K562 (cell line): ENCODE results near the gene PTAFR. TPM values are rescaled to one million over a fixed set of nuclear protein-coding genes. Genes with fewer than 3 reads are reported as not detected.

Experiments used
- AFF1 ChIP-seq, 2 experiments: fragments of 450-650 bp; IDR thresholded peaks; 2 replicates each; pipeline ENCODE4 v1.6.1; 2018; ENCODE audit warnings: mild to moderate bottlenecking in 2 of 2, low read depth in 1 of 2; ENCODE audit not compliant: partially characterized antibody in 2 of 2
- ATF2 ChIP-seq: sonication (generic); formaldehyde crosslinking; IDR thresholded peaks from 2 replicates; pipeline ENCODE4 v1.8.1; 2022; ENCODE audit warnings: missing genetic modification reagents
- E2F5 ChIP-seq: sonication (generic); formaldehyde crosslinking; IDR thresholded peaks from 2 replicates; pipeline ENCODE4 v1.8.0; 2022; ENCODE audit warnings: mild to moderate bottlenecking, missing genetic modification reagents
- ETV1 ChIP-seq: fragments of 450-650 bp; conservative IDR thresholded peaks from 2 replicates; pipeline ENCODE4 v1.6.1; 2016; ENCODE audit warnings: missing genetic modification characterization, control low read depth, low read depth, missing compliant biosample characterization
- KDM4B ChIP-seq, 2 experiments: fragments of 450-650 bp in 1 of 2; sonication (generic) in 1 of 2; IDR thresholded peaks; 2 replicates each; pipeline ENCODE4 v1.6.1; 2016 to 2017; ENCODE audit warnings: borderline replicate concordance in 2 of 2, antibody characterized with exemption in 1 of 2, low read depth in 1 of 2, mild to moderate bottlenecking in 1 of 2
- TBL1XR1 ChIP-seq, 2 experiments: IDR thresholded peaks; 2 replicates each; pipeline ENCODE4 v1.6.1; 2012; ENCODE audit warnings: improper control_type of control experiment in 2 of 2, low read length in 2 of 2, mild to moderate bottlenecking in 1 of 2
- TCF7 ChIP-seq: sonication (generic); IDR thresholded peaks from 2 replicates; pipeline ENCODE4 v1.6.1; 2016; ENCODE audit warnings: antibody characterized with exemption, borderline replicate concordance
- ZBTB40 ChIP-seq, 2 experiments: fragments of 450-650 bp in 1 of 2; sonication (generic) in 1 of 2; formaldehyde crosslinking in 1 of 2; IDR thresholded peaks; 2 replicates each; pipeline versions ENCODE4 v1.7.1 to v1.9.0; 2016 to 2022; ENCODE audit warnings: inconsistent platforms in 1 of 2, mild to moderate bottlenecking in 1 of 2, missing genetic modification reagents in 1 of 2
- ZNF197 ChIP-seq: fragments of 200-800 bp; sonication (Bioruptor generic); IDR thresholded peaks from 2 replicates; pipeline ENCODE4 v1.6.1; 2016; ENCODE audit warnings: low read depth, missing genetic modification characterization, missing compliant biosample characterization
- polyA plus RNA-seq, 8 experiments: library from polyadenylated mRNA; depleted of rRNA in 4 of 8; stranded (reverse) in 5 of 8; unstranded in 3 of 8; fragments of >200 nt; fragmentation: Nextera tagmentation in 2 of 8; fragmentation: Illumina TruSeq in 1 of 8; extraction: Ambion mirVana in 2 of 8; extraction: Trizol in 1 of 8; gene quantifications; 2 replicates each; pipeline versions ENCODE4 v1.2.1 to v1.2.3, GENCODE V29; 2011 to 2014; ENCODE audit warnings: inconsistent platforms in 1 of 8, missing spikeins in 1 of 8
- total RNA-seq, 7 experiments: library from RNA; depleted of rRNA in 6 of 7; stranded (reverse); fragments of >200 nt in 6 of 7; fragmentation: Illumina TruSeq in 2 of 7; extraction: Trizol in 2 of 7; gene quantifications; 2 replicates each; pipeline versions ENCODE4 v1.2.1 to v1.2.3, GENCODE V29; 2011 to 2021; ENCODE audit warnings: low replicate concordance in 1 of 7

The PTAFR gene
- total and polyA plus RNA-seq, 9 of the 15 experiments (the other 6 are each of a cell fraction or from before 2014, with no cell fraction given) = 0.15 to 0.55 (median 0.40) TPM; not detected in 1

GRCh38 chr1:28172713-28173150 lies 3.8 kb downstream of the PTAFR start (continued):
- TF ChIP-seq AFF1 (IDR thresholded peaks at IDR 0.05; ENCODE audit: low read depth in 1 of 2, partially characterized antibody in 2 of 2) (peak in 1 of 2 experiments; percentile 61), ETV1 (tag) (peak; percentile 65), TCF7 (peak; percentile 93; the same call in 1 of the 2 replicates), ZNF197 (CRISPR knock-in tag) (peak; percentile 88; the same call in 1 of the 2 replicates), TBL1XR1 (IDR thresholded peaks at IDR 0.05; ENCODE audit: low read length in 2 of 2) (peak in 1 of 2 experiments; percentile 93; a peak in 2 of 4 replicates), KDM4B (IDR thresholded peaks at IDR 0.05; ENCODE audit: borderline replicate concordance in 2 of 2, low read depth in 1 of 2) (no peak), ZBTB40 (IDR thresholded peaks at IDR 0.05) (peak; percentile 49; the same call in 1 of the 2 replicates), ZBTB40 (CRISPR knock-in tag; IDR thresholded peaks at IDR 0.05) (no peak), E2F5 (CRISPR knock-in tag) (0 out of 2 replicates have a peak, but pooled peaks have one; percentile 44), ATF2 (no peak)
